HepG2 (cell line): ENCODE results near the gene HMCN2. TPM values are rescaled to one million over a fixed set of nuclear protein-coding genes. Genes with fewer than 3 reads are reported as not detected.

Experiments used
- ATAC-seq: fragments of 200-7000 bp; cut with Tn5 transposase; 3 replicates; pipeline ENCODE4 v1.9.1; 2020; ENCODE audit warnings: mild to moderate bottlenecking, moderate library complexity
- BruUV-seq: library from RNA; stranded (reverse); fragments of 400-500 nt; replicated peaks from 2 replicates; lab custom pipeline; 2021; lab: Mats Ljungman, UMichigan
- CTCF ChIA-PET: fragments of 300-600 bp; formaldehyde crosslinking; extraction: SDS; loops from one replicate; lab custom pipeline; 2021; ENCODE audit warnings: low total read pairs, inconsistent platforms, low intra/inter-chr PET ratio; lab: Yijun Ruan, JAX
- POLR2A ChIA-PET: fragments of 350-600 bp; sonication (Branson Sonifier 250); formaldehyde crosslinking; loops from one replicate; lab custom pipeline; 2020; ENCODE audit warnings: antibody characterized with exemption, inconsistent platforms; lab: Yijun Ruan, JAX
- DNase-seq: peaks from one replicate; pipeline ENCODE4 v3.0.0-alpha.2; 2015; ENCODE audit warnings: low spot score
- FAIRE-seq: peaks from 3 replicates; lab custom pipeline; 2011; peaks lifted over from hg19 to GRCh38; lab: Jason Lieb, UNC
- H2AFZ ChIP-seq: one replicate; pipeline ENCODE4 v1.6.1; 2011; ENCODE audit warnings: low read length, inconsistent platforms
- H3K27ac ChIP-seq: fragments of 300-600 bp; 3 replicates; pipeline ENCODE4 v1.8.0; 2011; ENCODE audit warnings: mixed run types, mild to moderate bottlenecking, mixed read lengths, low read length, inconsistent platforms; ENCODE audit not compliant: insufficient read depth; ENCODE audit errors: extremely low read length
- H3K27me3 ChIP-seq, 2 experiments: fragments of 200-600 bp in 1 of 2; 2 replicates in 1 of 2; 3 replicates in 1 of 2; pipeline versions ENCODE4 v1.6.0 to v1.8.0; 2011; ENCODE audit warnings: low read length in 2 of 2, mild to moderate bottlenecking in 2 of 2, moderate library complexity in 2 of 2, inconsistent platforms in 1 of 2; ENCODE audit not compliant: insufficient read depth in 2 of 2, control insufficient read depth in 1 of 2
- H3K36me3 ChIP-seq, 2 experiments: fragments of 200-600 bp in 1 of 2; replicated peaks in 1 of 2; 2 replicates in 1 of 2; 3 replicates in 1 of 2; pipeline versions ENCODE4 v1.5.1 to v1.8.0; 2011; ENCODE audit warnings: low read length in 2 of 2, inconsistent platforms in 1 of 2; ENCODE audit not compliant: insufficient read depth in 2 of 2, control insufficient read depth in 1 of 2
- H3K4me1 ChIP-seq: 2 replicates; pipeline ENCODE4 v1.5.1; 2012; ENCODE audit warnings: low read length, inconsistent platforms; ENCODE audit not compliant: insufficient read depth
- H3K4me2 ChIP-seq: 2 replicates; pipeline ENCODE4 v1.6.0; 2011; ENCODE audit warnings: low read depth, low read length, inconsistent platforms
- H3K4me3 ChIP-seq, 3 experiments: fragments of 200-600 bp in 1 of 3; sonication (generic), shearing (Covaris generic) in 1 of 3; replicated peaks in 1 of 3; 2 replicates each; pipeline ENCODE4 v1.5.1; 2011 to 2016; ENCODE audit warnings: low read length in 3 of 3, inconsistent platforms in 2 of 3, low read depth in 2 of 3, mild to moderate bottlenecking in 2 of 3, control low read depth in 1 of 3, mixed read lengths in 1 of 3; ENCODE audit not compliant: insufficient read depth in 1 of 3
- H3K79me2 ChIP-seq: one replicate; pipeline ENCODE4 v1.6.1; 2011; ENCODE audit warnings: low read length, inconsistent platforms; ENCODE audit not compliant: insufficient read depth
- H3K9ac ChIP-seq: 2 replicates; pipeline ENCODE4 v1.6.0; 2011; ENCODE audit warnings: mild to moderate bottlenecking, low read depth, low read length, inconsistent platforms; ENCODE audit not compliant: insufficient read depth
- H3K9me3 ChIP-seq: 2 replicates; pipeline ENCODE4 v1.5.1; 2012; ENCODE audit warnings: mild to moderate bottlenecking, low read length
- H4K20me1 ChIP-seq: 2 replicates; pipeline ENCODE4 v1.6.0; 2011; ENCODE audit warnings: inconsistent platforms, mild to moderate bottlenecking, low read length, moderate library complexity; ENCODE audit not compliant: insufficient read depth
- ATF7-NPFF ChIP-seq: sonication (generic); formaldehyde crosslinking; IDR thresholded peaks from 2 replicates; pipeline ENCODE4 v1.8.1; 2023; ENCODE audit warnings: mild to moderate bottlenecking, low read depth, missing genetic modification reagents, moderate library complexity
- ISX ChIP-seq: sonication (generic); formaldehyde crosslinking; conservative IDR thresholded peaks from 2 replicates; pipeline ENCODE4 v1.5.0; 2020; ENCODE audit warnings: missing genetic modification reagents
- JARID2 ChIP-seq: sonication (generic); formaldehyde crosslinking; IDR thresholded peaks from 2 replicates; pipeline ENCODE4 v1.8.1; 2023; ENCODE audit warnings: missing genetic modification reagents, inconsistent platforms; ENCODE audit not compliant: insufficient replicate concordance
- KMT2B ChIP-seq: IDR thresholded peaks from 2 replicates; pipeline ENCODE4 v1.6.1; 2016; ENCODE audit warnings: missing genetic modification reagents, missing compliant biosample characterization
- MTA3 ChIP-seq: sonication (generic); formaldehyde crosslinking; IDR thresholded peaks from 2 replicates; pipeline ENCODE4 v1.4.0; 2020; ENCODE audit warnings: missing genetic modification reagents
- NR1H2 ChIP-seq: sonication (generic); formaldehyde crosslinking; IDR thresholded peaks from 2 replicates; pipeline ENCODE4 v1.8.1; 2022; ENCODE audit warnings: low read depth, missing genetic modification reagents, borderline replicate concordance
- PAWR ChIP-seq: sonication (generic); formaldehyde crosslinking; IDR thresholded peaks from 2 replicates; pipeline ENCODE4 v1.4.0; 2020; ENCODE audit warnings: missing genetic modification reagents, mild to moderate bottlenecking, borderline replicate concordance
- RNF219 ChIP-seq: sonication (generic); formaldehyde crosslinking; IDR thresholded peaks from 2 replicates; pipeline ENCODE4 v1.5.0; 2020; ENCODE audit warnings: mild to moderate bottlenecking, missing genetic modification reagents
- RORA ChIP-seq: sonication (generic); formaldehyde crosslinking; IDR thresholded peaks from 2 replicates; pipeline ENCODE4 v1.5.0; 2020; ENCODE audit warnings: mild to moderate bottlenecking, missing genetic modification reagents, moderate library complexity
- RXRA ChIP-seq: sonication (generic); formaldehyde crosslinking; IDR thresholded peaks from 2 replicates; pipeline ENCODE4 v1.5.1; 2020; ENCODE audit warnings: missing genetic modification reagents
- SMAD1 ChIP-seq: sonication (generic); formaldehyde crosslinking; IDR thresholded peaks from 2 replicates; pipeline ENCODE4 v1.4.0; 2020; ENCODE audit warnings: missing genetic modification reagents, low read depth, mild to moderate bottlenecking, borderline replicate concordance
- SPEN ChIP-seq: sonication (generic); formaldehyde crosslinking; IDR thresholded peaks from 2 replicates; pipeline ENCODE4 v1.5.1; 2020; ENCODE audit warnings: low read depth, mild to moderate bottlenecking, missing genetic modification reagents
- STAT5B ChIP-seq: sonication (generic); formaldehyde crosslinking; IDR thresholded peaks from 2 replicates; pipeline ENCODE4 v1.4.0; 2020; ENCODE audit warnings: missing genetic modification reagents
- ZFP36L2 ChIP-seq: sonication (generic); formaldehyde crosslinking; IDR thresholded peaks from 2 replicates; pipeline ENCODE4 v1.4.0; 2020; ENCODE audit warnings: missing genetic modification reagents
- ZNF12 ChIP-seq: sonication (generic); formaldehyde crosslinking; IDR thresholded peaks from 2 replicates; pipeline ENCODE4 v1.5.0; 2020; ENCODE audit warnings: missing genetic modification reagents
- ZNF121 ChIP-seq: sonication (generic); formaldehyde crosslinking; IDR thresholded peaks from 2 replicates; pipeline ENCODE4 v1.5.0; 2020; ENCODE audit warnings: mild to moderate bottlenecking, missing genetic modification reagents
- ZNF280B ChIP-seq: sonication (generic); formaldehyde crosslinking; IDR thresholded peaks from 2 replicates; pipeline ENCODE4 v1.5.0; 2020; ENCODE audit warnings: missing genetic modification reagents, mild to moderate bottlenecking, borderline replicate concordance
- ZNF615 ChIP-seq: sonication (generic); formaldehyde crosslinking; IDR thresholded peaks from 2 replicates; pipeline ENCODE4 v1.5.0; 2020; ENCODE audit warnings: mild to moderate bottlenecking, missing genetic modification reagents, borderline replicate concordance
- ZNF781 ChIP-seq: sonication (generic); formaldehyde crosslinking; IDR thresholded peaks from 2 replicates; pipeline ENCODE4 v1.5.1; 2020; ENCODE audit warnings: borderline replicate concordance, mild to moderate bottlenecking, missing genetic modification reagents; ENCODE audit errors: not compliant biosample characterization
- WGBS: methylation state at CpG from one replicate; pipeline ENCODE4 v1.1.6; 2017; ENCODE audit warnings: low lambda C conversion rate; 5-methylcytosine and 5-hydroxymethylcytosine counted together
- in situ Hi-C: cut with HindIII; loops from 2 replicates; pipeline ENCODE4 v1.10.0; 2017; ENCODE audit warnings: low pct_unique_long_range_greater_than_20kb; ENCODE audit not compliant: extremely low pct_ligation_motif_present
- intact Hi-C: fragments of 100-400 bp; cut with micrococcal nuclease; formaldehyde crosslinking; loops from one replicate; pipeline ENCODE4 v1.10.0; 2022; ENCODE audit not compliant: unreplicated experiment
- polyA plus RNA-seq, 8 experiments: library from polyadenylated mRNA; depleted of rRNA in 3 of 8; stranded (reverse) in 7 of 8; unstranded in 1 of 8; fragments of >200 nt; fragmentation: Illumina TruSeq in 4 of 8; extraction: Trizol in 4 of 8; gene quantifications; 2 replicates each; pipeline versions ENCODE4 v1.2.1 to v1.2.3, GENCODE V29; 2011 to 2016; ENCODE audit warnings: low read depth in 4 of 8, missing spikeins in 1 of 8, mixed read lengths in 1 of 8; ENCODE audit not compliant: insufficient read depth in 1 of 8
- total RNA-seq, 5 experiments: library from RNA; depleted of rRNA; stranded (reverse); fragments of >200 nt; fragmentation: Illumina TruSeq; extraction: Trizol; gene quantifications; 2 replicates each; pipeline ENCODE4 v1.2.3, GENCODE V29; 2016; ENCODE audit warnings: low read depth in 1 of 5

Gene HMCN2
- total and polyA plus RNA-seq, 2 of the 13 experiments (the other 11 are each of a cell fraction or from before 2014, with no cell fraction given) = 0.09 TPM; not detected in 1

GRCh38 chr9:130311408-130312140 lies 46.0 kb downstream of the HMCN2 start (continued):
- no peak for TF ChIP-seq ATF7-NPFF
- no peak for TF ChIP-seq STAT5B (CRISPR knock-in tag)
- no peak for TF ChIP-seq RNF219 (CRISPR knock-in tag)
- TF ChIP-seq MTA3 (CRISPR knock-in tag) = no peak
- TF ChIP-seq ZNF12 (CRISPR knock-in tag) = no peak
- TF ChIP-seq PAWR (CRISPR knock-in tag) = no peak
- no peak for TF ChIP-seq SPEN (CRISPR knock-in tag)
- no peak for TF ChIP-seq JARID2 (CRISPR knock-in tag)
- TF ChIP-seq, all 625 proteins: peak for 0

- no peak overlapping the region for H3K4me2 ChIP-seq
- CTCF ChIA-PET = no interaction called here
- intact Hi-C loops (no loop called here), in situ Hi-C loops (no loop called here)
- no peak overlapping the region for H3K4me3 ChIP-seq
- no TSS peak for BruUV-seq
- no peak for DNase-seq
- H3K27me3 ChIP-seq = peaks cover 0 to 4% of the 10 kb centered on the region in 2 experiments; a peak in 3 of 5 replicates
- no peaks in the 10 kb centered on the region for H3K79me2 ChIP-seq
- no peaks in the 10 kb centered on the region for H3K9me3 ChIP-seq
- no peaks in the 10 kb centered on the region for H3K36me3 ChIP-seq
- no peak for FAIRE-seq
- 11% methylated on average over 7 of the region's 16 CpGs for whole genome bisulfite sequencing
- peaks cover 13% of the 10 kb centered on the region for H3K4me1 ChIP-seq
- H3K27ac ChIP-seq = no peak overlapping the region
- POLR2A ChIA-PET = interaction anchor here (0.5 kb wide), 1 partner anchor 1706 kb away, joined by 3 read pairs; no protein-coding TSS in a partner anchor
- H2AFZ ChIP-seq = no peak overlapping the region
- no peak for ATAC-seq
- H4K20me1 ChIP-seq = no peaks in the 10 kb centered on the region
- no peak overlapping the region for H3K9ac ChIP-seq
- TF ChIP-seq SMAD1 (CRISPR knock-in tag) = no peak
- TF ChIP-seq ISX (CRISPR knock-in tag) = no peak
- TF ChIP-seq NR1H2 (CRISPR knock-in tag) = no peak
- TF ChIP-seq KMT2B (CRISPR knock-in tag) = no peak
- no peak for TF ChIP-seq ZFP36L2 (CRISPR knock-in tag)
- TF ChIP-seq ZNF121 (CRISPR knock-in tag) = no peak
- no peak for TF ChIP-seq ZNF615 (CRISPR knock-in tag)
- no peak for TF ChIP-seq ZNF781 (CRISPR knock-in tag)
- no peak for TF ChIP-seq RXRA (CRISPR knock-in tag)
- TF ChIP-seq ZNF280B (CRISPR knock-in tag) = no peak
- TF ChIP-seq RORA (CRISPR knock-in tag) = no peak
These were observed 47.7 kb downstream of the HMCN2 start for GRCh38 chr9:130313103-130313858.
